ENCODE results near the gene DNALI1.

Gene DNALI1

DNA sequence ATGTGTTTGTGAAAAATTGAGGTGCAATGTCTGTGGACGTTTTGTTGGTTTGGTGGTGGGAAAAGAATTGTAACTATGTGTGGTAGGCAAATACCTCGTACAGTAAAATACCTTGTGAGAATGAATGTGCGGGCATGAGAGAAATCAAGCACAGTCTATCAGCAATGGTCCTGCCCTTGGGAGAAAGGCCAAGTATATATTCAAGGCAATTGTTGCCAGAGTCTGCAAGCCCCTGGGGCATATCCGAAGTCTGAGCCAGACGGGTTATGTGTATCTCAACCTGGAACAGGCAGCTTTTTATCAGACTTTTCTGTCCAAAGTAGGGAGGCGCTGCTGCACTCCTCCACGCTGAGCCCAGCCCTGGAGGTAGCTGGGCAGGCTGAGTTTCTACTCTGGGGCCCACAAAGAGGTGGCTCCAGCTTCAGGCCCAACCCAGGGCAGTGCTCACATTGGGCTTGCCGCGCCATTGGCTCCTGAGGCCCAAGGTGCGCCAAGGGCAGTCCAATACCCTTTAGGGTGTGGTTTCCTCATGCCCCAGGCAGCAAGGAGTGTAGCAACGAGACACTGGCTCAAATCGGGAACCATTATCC is 48.4 kb downstream of the DNALI1 start:
- DNase-seq = no peak

DNA sequence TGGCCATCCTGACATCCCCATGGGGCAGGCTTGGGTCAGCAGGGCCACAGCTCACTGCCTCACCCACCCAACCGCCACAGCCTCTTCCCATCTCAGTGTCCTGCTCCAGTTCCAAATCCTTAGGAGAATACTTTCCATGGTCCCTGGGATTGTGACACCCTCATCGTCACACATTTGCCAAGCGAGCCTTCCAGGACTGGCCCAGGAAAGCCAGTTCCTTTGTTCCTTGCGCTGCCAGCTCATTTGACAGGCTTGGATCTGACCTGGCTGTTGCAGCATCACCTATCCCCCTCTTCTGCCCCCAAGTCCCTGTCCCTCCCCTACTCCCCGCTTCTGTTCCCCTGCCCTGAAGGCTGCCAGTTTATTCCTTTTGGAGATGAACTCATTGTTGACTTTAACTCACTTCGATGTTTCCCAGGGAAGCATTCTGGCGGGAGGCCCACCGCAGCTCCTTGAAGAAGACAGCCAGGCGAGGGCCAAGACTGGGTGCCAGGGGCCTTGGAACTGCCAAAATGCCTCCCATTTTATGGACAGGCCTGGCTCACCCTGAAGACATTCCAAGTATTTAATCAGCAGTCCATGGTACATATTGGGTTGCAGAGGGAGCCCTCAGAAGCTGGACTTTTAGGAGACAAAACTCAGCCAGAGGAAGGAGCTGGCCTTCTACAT is 49.2 kb downstream of the DNALI1 start:
- DNase-seq = no peak

DNA sequence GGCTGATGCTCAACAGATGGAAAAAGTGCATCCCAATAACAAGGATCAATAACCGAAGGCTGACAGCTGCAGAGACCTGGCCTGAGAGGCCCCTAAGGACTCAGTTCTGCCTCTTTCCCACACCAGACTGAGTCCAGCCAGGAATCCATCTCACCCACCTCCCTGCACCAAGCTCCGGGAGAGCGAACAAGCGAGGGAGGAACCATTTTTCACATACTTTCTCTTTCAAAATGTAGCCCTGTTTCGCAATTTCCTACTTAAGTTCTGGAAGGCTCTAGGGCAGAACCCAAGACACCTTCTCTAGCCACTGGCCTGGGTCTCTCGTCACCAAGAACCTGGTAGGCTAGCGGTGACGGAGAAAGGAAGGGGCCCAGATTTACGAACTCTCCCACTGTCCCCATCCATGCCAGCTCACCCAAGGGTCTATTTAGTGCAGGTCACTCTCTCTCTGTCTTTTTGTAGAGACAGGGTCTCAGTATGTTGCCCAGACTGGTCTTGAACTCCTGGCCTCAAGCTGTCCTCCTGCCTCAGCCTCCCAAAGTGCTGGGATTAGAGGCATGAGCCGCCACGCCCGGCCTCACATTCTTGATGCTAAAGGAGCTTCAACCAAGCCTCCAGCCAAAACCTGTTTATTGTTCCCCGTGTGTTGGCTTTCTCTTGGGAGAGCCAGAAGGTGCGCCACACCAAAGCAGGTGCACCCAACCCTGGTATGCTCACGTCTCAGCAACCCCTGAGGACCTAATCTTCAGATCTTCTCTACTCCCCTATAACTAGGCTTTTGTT is 49.9 kb downstream of the DNALI1 start:
- DNase-seq = peak; percentile 48 to 51

DNA sequence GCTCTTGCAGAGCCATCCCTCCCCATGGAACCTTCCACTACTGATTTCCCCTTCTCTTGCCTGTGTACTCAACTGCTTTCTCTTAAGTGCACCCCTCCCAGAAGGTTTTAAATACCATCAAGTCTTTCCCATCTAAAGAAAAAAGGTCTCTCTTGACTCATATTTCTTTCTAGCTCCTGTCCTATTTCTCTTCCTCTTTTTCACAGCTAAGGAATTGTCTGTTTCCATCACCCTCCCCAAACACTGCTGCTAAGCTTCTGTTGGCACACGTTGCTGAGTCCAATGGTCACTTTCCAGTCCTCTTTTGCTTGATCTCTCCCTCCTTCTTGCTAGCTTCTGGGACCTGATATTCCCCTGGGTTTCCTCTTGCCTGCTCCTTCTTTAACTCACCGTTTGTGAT is 52.3 kb downstream of the DNALI1 start:
- DNase-seq = no peak

DNA sequence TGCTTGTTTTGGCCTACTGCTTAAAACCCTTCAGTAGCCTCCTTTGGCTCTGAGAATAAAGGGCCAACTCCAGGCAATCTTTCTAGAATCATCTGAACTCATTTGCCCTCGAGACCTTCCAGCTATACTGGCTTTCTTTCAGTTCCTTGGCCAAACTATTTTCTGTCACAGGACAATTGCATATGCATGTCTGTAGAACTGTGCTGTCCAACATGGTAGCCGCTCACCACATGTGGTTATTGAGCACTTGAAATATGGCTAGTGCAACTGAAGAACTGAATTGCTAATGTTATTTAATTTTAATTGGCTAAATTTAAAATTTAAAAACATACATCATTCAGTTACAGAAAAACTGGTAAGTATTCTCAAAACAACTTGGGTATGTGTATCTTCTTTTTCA is 53.3 kb downstream of the DNALI1 start:
- no peak for DNase-seq

DNA sequence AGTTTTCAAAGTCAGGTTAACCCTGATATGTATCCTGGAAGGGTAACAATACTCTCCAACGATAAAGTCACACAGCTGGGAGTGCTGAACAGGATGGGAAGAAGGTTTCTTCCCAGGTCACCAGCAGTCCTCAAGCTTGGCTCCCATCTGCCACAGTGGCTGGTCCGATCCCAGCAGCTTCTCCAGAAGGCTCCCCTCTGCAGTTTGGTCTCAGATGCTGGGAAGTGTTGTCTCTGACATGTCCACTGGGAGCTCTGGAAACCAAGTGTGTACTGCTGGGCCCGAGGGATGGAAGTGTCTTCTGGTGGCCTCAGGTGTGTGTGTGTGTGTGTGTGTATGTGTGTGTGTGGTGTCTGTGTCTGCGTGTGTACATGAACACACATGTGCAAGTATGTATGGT is 55.4 kb downstream of the DNALI1 start:
- DNase-seq = no peak

DNA sequence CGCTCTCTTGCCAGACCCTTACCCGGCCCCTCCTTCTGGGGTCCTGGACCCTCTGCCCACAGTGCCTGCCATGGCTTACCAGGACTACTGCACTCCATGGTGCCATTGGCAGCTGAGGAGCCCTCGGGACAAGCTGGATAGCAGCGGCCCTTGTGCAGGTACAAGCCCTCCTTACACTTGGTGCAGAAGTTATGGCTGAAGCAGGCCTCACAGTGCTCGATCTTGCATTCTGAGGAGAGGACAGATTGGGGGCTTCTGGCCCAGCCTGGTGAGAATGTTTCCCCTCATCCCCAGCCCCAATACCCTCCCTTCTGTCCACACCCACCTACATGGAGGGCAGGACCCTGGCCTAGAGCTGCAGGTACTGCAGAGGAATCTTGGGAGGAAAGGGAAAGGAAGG is 57.4 kb downstream of the DNALI1 start:
- no peak for DNase-seq

DNA sequence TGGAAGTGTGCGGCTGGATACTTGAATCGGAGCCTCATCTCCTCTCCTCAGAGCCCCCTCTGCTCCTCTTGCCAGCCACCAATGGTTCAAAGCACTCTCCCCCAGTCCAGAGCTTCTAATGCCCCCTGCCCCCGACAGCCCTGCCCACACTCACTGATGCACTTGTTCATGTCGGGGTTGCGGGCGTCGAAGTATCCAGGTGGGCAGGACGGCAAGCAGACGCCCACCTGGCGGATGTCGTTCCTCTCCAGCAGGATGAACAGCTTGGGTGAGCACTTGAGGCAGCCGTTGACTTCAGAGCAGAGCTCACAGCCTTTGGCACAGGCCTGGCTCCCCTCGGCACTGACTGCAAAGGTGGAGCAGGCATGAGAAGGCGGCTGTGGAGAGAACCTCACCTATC is 59.6 kb downstream of the DNALI1 start:
- DNase-seq = no peak
